Smooth muscle cell (in vitro differentiated cells): ENCODE data around the gene TACR3. TPM values are rescaled to one million over a fixed set of nuclear protein-coding genes. Genes with fewer than 3 reads are reported as not detected.

ENCODE experiments used
- DNase-seq: peaks from one replicate; lab custom pipeline; 2025; ENCODE audit not compliant: unreplicated experiment; lab: John Stamatoyannopoulos, UW
- H2AFZ ChIP-seq: fragments of 200-600 bp; sonication (generic); 2 replicates; pipeline ENCODE4 v1.6.0; 2016; ENCODE audit warnings: antibody characterized with exemption, low read depth, mild to moderate bottlenecking
- H3F3A ChIP-seq: fragments of 200-600 bp; sonication (generic); 2 replicates; pipeline ENCODE4 v1.6.0; 2017; ENCODE audit warnings: antibody characterized with exemption, low read depth
- H3K27ac ChIP-seq: fragments of 200-600 bp; sonication (generic); 2 replicates; pipeline ENCODE4 v1.5.1; 2016; ENCODE audit warnings: low read depth, mild to moderate bottlenecking
- H3K27me3 ChIP-seq: fragments of 200-600 bp; sonication (generic); 2 replicates; pipeline ENCODE4 v1.6.1; 2016; ENCODE audit warnings: low read depth, mild to moderate bottlenecking
- H3K36me3 ChIP-seq: fragments of 200-600 bp; sonication (generic); 2 replicates; pipeline ENCODE4 v1.5.1; 2016; ENCODE audit warnings: low read depth
- H3K4me1 ChIP-seq: fragments of 200-600 bp; sonication (generic); 2 replicates; pipeline ENCODE4 v1.5.1; 2016; ENCODE audit warnings: low read depth
- H3K4me2 ChIP-seq: fragments of 200-600 bp; sonication (generic); 2 replicates; pipeline ENCODE4 v1.6.0; 2016; ENCODE audit warnings: mild to moderate bottlenecking
- H3K4me3 ChIP-seq: fragments of 200-600 bp; sonication (generic); 2 replicates; pipeline ENCODE4 v1.5.1; 2016; ENCODE audit warnings: mild to moderate bottlenecking
- H3K79me2 ChIP-seq: fragments of 200-600 bp; sonication (generic); 2 replicates; pipeline ENCODE4 v1.6.0; 2016; ENCODE audit warnings: low read depth, mild to moderate bottlenecking
- H3K9ac ChIP-seq: fragments of 200-600 bp; sonication (generic); 2 replicates; pipeline ENCODE4 v1.6.0; 2016; ENCODE audit warnings: low read depth
- H3K9me3 ChIP-seq: fragments of 200-600 bp; sonication (generic); replicated peaks from 2 replicates; pipeline ENCODE4 v1.5.1; 2016; ENCODE audit warnings: low read depth
- H4K20me1 ChIP-seq: fragments of 200-600 bp; sonication (generic); 2 replicates; pipeline ENCODE4 v1.6.0; 2016; ENCODE audit warnings: low read depth
- CTCF ChIP-seq: fragments of 200-600 bp; sonication (generic); IDR thresholded peaks from 2 replicates; pipeline ENCODE4 v1.5.1; 2017; ENCODE audit warnings: borderline replicate concordance, mild to moderate bottlenecking, antibody characterized with exemption; ENCODE audit not compliant: insufficient read depth, poor library complexity, severe bottlenecking
- WGBS: methylation state at CpG from one replicate; pipeline ENCODE4 v1.1.7; 2016; ENCODE audit warnings: low lambda C conversion rate; 5-methylcytosine and 5-hydroxymethylcytosine counted together
- polyA plus RNA-seq: library from polyadenylated mRNA; unstranded; fragments of >200 nt; fragmentation: Nextera tagmentation; extraction: Ambion mirVana; gene quantifications from 2 replicates; pipeline ENCODE4 v1.2.1, GENCODE V29; 2016
- total RNA-seq: library from RNA; depleted of rRNA; stranded (reverse); fragments of >200 nt; gene quantifications from 2 replicates; pipeline ENCODE4 v1.2.3, GENCODE V29; 2014

Gene TACR3, protein sequence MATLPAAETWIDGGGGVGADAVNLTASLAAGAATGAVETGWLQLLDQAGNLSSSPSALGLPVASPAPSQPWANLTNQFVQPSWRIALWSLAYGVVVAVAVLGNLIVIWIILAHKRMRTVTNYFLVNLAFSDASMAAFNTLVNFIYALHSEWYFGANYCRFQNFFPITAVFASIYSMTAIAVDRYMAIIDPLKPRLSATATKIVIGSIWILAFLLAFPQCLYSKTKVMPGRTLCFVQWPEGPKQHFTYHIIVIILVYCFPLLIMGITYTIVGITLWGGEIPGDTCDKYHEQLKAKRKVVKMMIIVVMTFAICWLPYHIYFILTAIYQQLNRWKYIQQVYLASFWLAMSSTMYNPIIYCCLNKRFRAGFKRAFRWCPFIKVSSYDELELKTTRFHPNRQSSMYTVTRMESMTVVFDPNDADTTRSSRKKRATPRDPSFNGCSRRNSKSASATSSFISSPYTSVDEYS
- 0.22 TPM in 1 of 2 replicates, not detected in the other for total RNA-seq
- not detected in 2 replicates for polyA plus RNA-seq

DNA sequence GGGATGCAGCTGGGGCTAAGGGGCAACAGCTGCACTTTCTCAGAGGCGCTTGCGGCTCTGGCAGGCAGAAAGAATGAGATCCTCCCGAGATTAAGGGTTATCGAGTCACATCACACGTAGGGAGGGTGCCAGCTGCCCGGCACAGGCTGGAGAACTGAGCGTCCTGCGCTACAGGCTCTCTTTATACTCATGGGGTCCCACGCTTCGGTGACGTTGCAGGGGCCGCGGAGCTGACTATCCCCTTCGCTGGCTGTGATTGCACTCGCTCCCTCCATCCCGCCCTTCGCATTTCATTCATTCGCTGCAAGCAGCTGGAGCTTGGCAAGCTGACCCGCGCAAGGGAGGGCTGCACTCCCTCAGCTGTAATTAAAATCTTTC lies at the start of gene TACR3:
Gene TACR3 (minus strand): TSS at position 156 of the 378 bp plus-strand sequence. CDS start 310 bp downstream, outside the sequence.
- Histone ChIP-seq H3K36me3 (no peaks in the 10 kb centered on the region), H3K79me2 (no peaks in the 10 kb centered on the region), H4K20me1 (no peaks in the 10 kb centered on the region), H3F3A (no peaks in the 10 kb centered on the region), H3K4me1 (peaks cover 4% of the 10 kb centered on the region), H3K9ac (no peak within 1 kb of the TSS), H3K27me3 (peaks cover 12% of the 10 kb centered on the region), H3K4me2 (peak within 1 kb of the TSS; percentile 86), H3K27ac (no peak within 1 kb of the TSS), H2AFZ (peak within 1 kb of the TSS; percentile 71), H3K9me3 (no peaks in the 10 kb centered on the region), H3K4me3 (peak within 1 kb of the TSS; percentile 46)
- DNase-seq = peak; percentile 6
- no peak for TF ChIP-seq CTCF
- WGBS = 3% methylated on average over 20 of the region's 20 CpGs

- Histone ChIP-seq H3K27ac (no peak overlapping the region), H2AFZ (no peak overlapping the region), H3K4me2 (no peak overlapping the region), H3K27me3 (no peaks in the 10 kb centered on the region), H3K36me3 (no peaks in the 10 kb centered on the region), H3K9me3 (no peaks in the 10 kb centered on the region), H3K79me2 (no peaks in the 10 kb centered on the region), H3F3A (no peaks in the 10 kb centered on the region), H4K20me1 (no peaks in the 10 kb centered on the region), H3K9ac (no peak overlapping the region), H3K4me1 (no peaks in the 10 kb centered on the region), H3K4me3 (no peak overlapping the region)
- WGBS = 90% methylated on average over 2 of the region's 2 CpGs
- no peak for DNase-seq
- no peak for TF ChIP-seq CTCF
These were observed 37.8 kb upstream of the TACR3 start for GRCh38 chr4:103757631-103758030.

- H3K9me3 ChIP-seq = no peaks in the 10 kb centered on the region
- no peaks in the 10 kb centered on the region for H3K36me3 ChIP-seq
- H3K27me3 ChIP-seq = no peaks in the 10 kb centered on the region
- no peaks in the 10 kb centered on the region for H4K20me1 ChIP-seq
- no peak overlapping the region for H2AFZ ChIP-seq
- no peak overlapping the region for H3K4me3 ChIP-seq
- H3K9ac ChIP-seq = no peak overlapping the region
- TF ChIP-seq CTCF = no peak
- no peak for DNase-seq
- no peak overlapping the region for H3K4me2 ChIP-seq
- no peaks in the 10 kb centered on the region for H3K4me1 ChIP-seq
- H3K79me2 ChIP-seq = no peaks in the 10 kb centered on the region
- no peaks in the 10 kb centered on the region for H3F3A ChIP-seq
- H3K27ac ChIP-seq = no peak overlapping the region
These were observed 37.0 kb upstream of the TACR3 start for GRCh38 chr4:103756741-103757140.

DNA sequence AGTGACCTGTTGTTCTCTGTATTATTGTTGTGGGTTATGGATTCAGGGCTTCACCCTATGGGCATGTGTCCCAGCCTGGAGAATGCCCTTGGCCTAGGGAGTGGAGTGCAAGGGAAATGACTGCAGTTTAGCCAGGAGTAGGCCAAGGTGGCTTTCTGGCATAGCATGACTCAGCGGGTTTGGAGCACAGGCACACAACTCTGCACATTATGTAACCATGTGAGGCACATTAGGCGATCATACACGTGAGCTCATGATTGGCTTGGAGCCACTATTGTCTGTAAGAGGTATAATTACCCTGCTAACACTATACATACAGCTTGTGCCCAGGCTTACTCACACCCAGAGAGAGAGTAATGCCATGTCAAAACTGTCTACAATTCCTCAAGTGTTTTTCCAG lies 35.1 kb upstream of the TACR3 start:
- Histone ChIP-seq H3K9me3 (no peaks in the 10 kb centered on the region), H3K27ac (no peak overlapping the region), H3K27me3 (no peaks in the 10 kb centered on the region), H3K9ac (no peak overlapping the region), H3K4me1 (no peaks in the 10 kb centered on the region), H3K4me3 (no peak overlapping the region), H3F3A (no peaks in the 10 kb centered on the region), H3K79me2 (no peaks in the 10 kb centered on the region), H3K36me3 (no peaks in the 10 kb centered on the region), H3K4me2 (no peak overlapping the region), H2AFZ (no peak overlapping the region), H4K20me1 (no peaks in the 10 kb centered on the region)
- WGBS = 97% methylated on average over 3 of the region's 3 CpGs
- no peak for TF ChIP-seq CTCF
- DNase-seq = no peak
